HG03280 (cell line): ENCODE data around the gene MFAP3L.
"Not testable (repeated sequence)": the region's sequence is repeated elsewhere in the genome, so short reads cannot be mapped to it uniquely, and the experiment has no call there.

Source experiments
- ATAC-seq: cut with Tn5 transposase; IDR thresholded peaks from one replicate; pipeline ENCODE4 v1.9.1; 2021; ENCODE audit warnings: mild to moderate bottlenecking, moderate library complexity; ENCODE audit not compliant: unreplicated experiment

The MFAP3L gene

GRCh38 chr4:169952236-169953002, 73.8 kb downstream of the MFAP3L start:
- ATAC-seq: no peak

DNA sequence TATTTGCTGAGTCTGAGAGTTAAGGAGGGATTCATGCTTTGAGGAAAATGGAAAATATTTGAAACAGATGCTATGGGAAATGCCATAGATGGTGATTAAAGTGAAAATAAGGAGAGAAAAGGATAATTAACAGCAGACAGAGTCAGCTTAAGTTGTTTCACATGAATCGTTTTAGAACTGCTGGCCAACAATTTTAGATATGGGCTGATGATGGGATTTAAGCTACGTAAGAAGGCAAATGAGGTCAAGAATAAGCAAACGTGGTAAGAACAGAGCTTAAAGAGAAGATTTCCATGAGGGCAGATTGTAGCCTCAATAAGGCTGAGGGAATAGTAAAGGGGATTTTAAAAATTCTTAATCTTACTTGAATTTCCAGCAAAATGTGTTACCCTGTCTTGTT, 77.9 kb downstream of the MFAP3L start:
- no peak for ATAC-seq

- no peak for ATAC-seq
Observed at GRCh38 chr4:169945636-169946035, 80.6 kb downstream of the MFAP3L start.

GRCh38 chr4:169943601-169944000, 82.6 kb downstream of the MFAP3L start:
- ATAC-seq: not testable (repeated sequence)

GRCh38 chr4:169941141-169941540, 85.1 kb downstream of the MFAP3L start:
- ATAC-seq: no peak

GRCh38 chr4:169940460-169940859, 85.7 kb downstream of the MFAP3L start:
- ATAC-seq: no peak
